WI38 (cell line): Measurements from ENCODE around the gene UBE2H.
"Not testable (repeated sequence)": the region's sequence is repeated elsewhere in the genome, so short reads cannot be mapped to it uniquely, and the experiment has no call there.

Experiments
- H3K4me3 ChIP-seq: 2 replicates; pipeline ENCODE4 v1.5.1; 2011; ENCODE audit warnings: low read depth, mild to moderate bottlenecking, control low read depth, low read length
- CTCF ChIP-seq: IDR thresholded peaks from 2 replicates; pipeline ENCODE4 v1.5.1; 2012; ENCODE audit warnings: low read depth, mild to moderate bottlenecking, control low read depth, low read length

Gene UBE2H

GRCh38 chr7:129824291-129825208 is 128.2 kb downstream of the UBE2H start:
- TF ChIP-seq CTCF: peak; percentile 10; the same call in 1 of the 2 replicates
- peak overlapping the region; percentile 81 for H3K4me3 ChIP-seq

- not testable (repeated sequence) for H3K4me3 ChIP-seq
Measured at GRCh38 chr7:129823143-129823542, 129.6 kb downstream of the UBE2H start.

- TF ChIP-seq CTCF: no peak
- H3K4me3 ChIP-seq: no peak overlapping the region
Measured at GRCh38 chr7:129821476-129821875, 131.3 kb downstream of the UBE2H start.

GRCh38 chr7:129816742-129817141 is 136.0 kb downstream of the UBE2H start:
- H3K4me3 ChIP-seq: no peak overlapping the region
- no peak for TF ChIP-seq CTCF

- TF ChIP-seq CTCF: no peak
- H3K4me3 ChIP-seq: no peak overlapping the region
Measured at GRCh38 chr7:129807863-129808262, 144.9 kb downstream of the UBE2H start.

- TF ChIP-seq CTCF: no peak
- H3K4me3 ChIP-seq: no peak overlapping the region
Measured at GRCh38 chr7:129804890-129805719, 147.7 kb downstream of the UBE2H start.

- H3K4me3 ChIP-seq: no peak overlapping the region
Measured at GRCh38 chr7:129804111-129804889, 148.5 kb downstream of the UBE2H start.

More at GRCh38 chr7:129804111-129804889, 148.5 kb downstream of the UBE2H start:
- TF ChIP-seq CTCF: no peak
